SK-N-MC (cell line): ENCODE results near the gene PPP2R3B.

Experiments used
- EZH2 ChIP-seq: fragments of 200-600 bp; sonication (generic); IDR thresholded peaks from one replicate; pipeline ENCODE4 v1.6.1; 2017; ENCODE audit warnings: antibody characterized with exemption
- POLR2AphosphoS5 ChIP-seq: IDR thresholded peaks from 2 replicates; pipeline ENCODE4 v1.6.1; 2012; ENCODE audit warnings: mild to moderate bottlenecking, low read depth, low read length, borderline replicate concordance

DNA sequence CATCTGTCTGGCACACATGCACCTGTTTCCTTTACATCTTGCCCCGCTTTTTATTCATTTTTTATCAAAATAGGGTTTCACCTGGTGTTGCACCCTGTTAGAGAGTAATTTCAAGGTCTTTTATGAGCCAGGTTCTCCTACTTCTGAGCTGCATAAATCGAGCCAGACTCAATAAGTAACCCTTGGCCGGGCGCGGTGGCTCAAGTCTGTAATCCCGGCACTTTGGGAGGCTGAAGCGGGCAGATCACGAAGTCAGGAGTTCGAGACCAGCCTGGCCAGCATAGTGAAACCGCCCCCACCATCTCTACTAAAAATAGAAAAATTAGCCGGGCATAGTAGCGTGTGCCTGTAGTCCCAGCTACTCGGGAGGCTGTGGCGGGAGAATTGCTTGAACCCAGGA is 1.0 kb upstream of the PPP2R3B start:
- TF ChIP-seq POLR2AphosphoS5, result no peak
- TF ChIP-seq EZH2, result no peak
